Measurements from ENCODE around the gene DCXR.

GRCh38 chr17:82049521-82049971, 12.0 kb upstream of the DCXR start:
- TF ChIP-seq CTCF (conservative IDR thresholded peaks at IDR 0.05; ENCODE audit: low read length) (no peak), EZH2phosphoT487 (IDR thresholded peaks at IDR 0.05; ENCODE audit: borderline replicate concordance, low read depth, low read length) (no peak)

All from OCI-LY7 (cell line).